ENCODE data around the gene ANO4.
A peak's percentile ranks its signal among the peaks of the same experiment; 100 is the strongest.
"Not testable (repeated sequence)": the region's sequence is repeated elsewhere in the genome, so short reads cannot be mapped to it uniquely, and the experiment has no call there.

ANO4 gene

DNA sequence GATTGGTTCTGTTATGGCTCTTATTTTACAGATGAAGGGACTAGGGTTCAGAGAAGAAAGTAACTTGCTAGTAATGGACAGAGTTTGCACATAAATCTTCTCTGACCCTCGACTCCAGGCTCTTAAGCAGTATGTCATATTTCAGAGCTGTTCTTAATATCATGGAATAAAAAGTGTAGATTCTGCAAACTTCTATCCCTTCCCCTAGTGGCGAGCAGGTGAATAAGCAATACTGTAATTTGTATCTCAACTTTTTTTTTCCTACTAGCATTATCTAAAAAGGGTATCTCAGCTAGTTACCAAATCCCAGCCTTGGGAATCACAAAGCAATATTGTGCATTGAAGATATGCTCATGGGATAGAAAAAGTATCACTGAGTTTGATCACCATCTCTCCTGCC, 83.2 kb downstream of the ANO4 start:
- DNase-seq: no peak

DNA sequence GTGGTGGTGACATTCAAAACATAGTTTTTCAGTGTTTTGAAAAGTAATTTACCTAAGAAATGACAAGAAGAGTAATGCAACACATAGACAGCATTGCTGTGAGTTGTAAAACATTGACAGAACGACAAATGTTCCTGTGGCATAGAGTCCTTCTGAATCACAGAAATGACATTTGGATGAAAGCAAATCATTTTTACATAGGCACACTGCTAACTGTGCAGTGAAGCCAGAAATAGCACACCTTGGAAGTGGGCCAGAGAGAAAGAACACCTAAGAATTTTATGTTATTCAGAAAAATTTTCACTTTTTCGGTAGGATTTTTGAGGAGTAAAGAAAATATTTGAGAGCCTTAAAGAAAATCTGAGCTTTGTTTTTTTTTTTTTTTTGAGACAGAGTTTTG, 100.6 kb downstream of the ANO4 start:
- DNase-seq: no peak

DNA sequence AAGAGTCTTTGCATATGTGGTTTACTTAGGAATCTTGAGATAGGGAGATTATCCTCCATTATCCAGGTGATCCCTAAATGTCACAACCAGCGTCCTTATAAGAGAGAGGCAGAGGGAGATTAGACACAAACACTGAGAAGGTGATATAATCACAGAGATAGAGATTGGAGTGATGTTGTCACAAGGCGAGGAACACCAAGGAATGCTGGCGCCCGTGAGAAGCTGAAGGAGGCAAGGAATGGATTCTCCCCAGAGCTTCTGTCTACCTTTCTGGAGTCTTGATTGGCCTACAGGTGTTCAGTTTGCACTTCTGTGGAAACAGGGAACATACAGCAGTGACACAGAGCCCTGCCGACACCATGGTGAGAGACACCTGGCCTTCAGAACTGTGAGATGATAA, 101.6 kb downstream of the ANO4 start:
- DNase-seq: no peak

DNA sequence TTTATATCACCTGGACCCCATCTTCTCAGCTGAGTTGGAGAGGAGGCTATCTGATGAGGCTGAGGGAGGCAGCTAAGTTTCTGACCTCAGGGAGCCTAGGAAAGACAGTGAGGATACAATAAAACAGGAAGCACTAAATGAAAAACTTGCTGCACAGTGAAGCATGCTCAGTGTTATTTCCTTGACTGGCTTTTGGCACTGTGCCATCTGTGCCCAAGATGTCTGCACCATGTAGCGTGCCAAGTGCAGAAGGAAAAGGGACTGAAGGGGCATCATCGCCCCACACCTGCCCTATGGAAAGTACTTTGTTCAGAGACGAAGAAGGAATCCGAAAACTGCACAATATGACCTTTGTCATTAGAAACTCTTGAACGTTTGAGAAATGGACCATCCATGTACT, 102.7 kb downstream of the ANO4 start:
- DNase-seq: no peak

DNA sequence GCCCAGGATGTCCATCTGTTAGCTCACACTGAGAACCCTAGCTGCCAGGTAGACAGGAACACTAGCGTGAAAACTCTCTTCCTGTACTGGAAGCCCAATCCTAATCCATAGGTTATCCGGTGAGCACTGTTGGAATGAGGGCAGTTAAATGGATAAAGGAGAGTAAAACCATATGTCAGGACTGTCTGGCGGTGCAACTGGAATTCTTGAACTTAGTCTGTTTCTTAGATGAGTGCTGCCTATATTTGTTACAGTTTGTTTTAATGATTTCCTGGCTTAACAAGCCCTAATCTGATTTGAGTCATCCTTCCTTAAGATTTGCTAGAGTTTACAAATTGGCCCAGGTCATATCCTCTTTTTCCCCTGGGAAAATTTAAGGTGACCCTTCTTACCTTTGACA, 104.7 kb downstream of the ANO4 start:
- no peak for DNase-seq

DNA sequence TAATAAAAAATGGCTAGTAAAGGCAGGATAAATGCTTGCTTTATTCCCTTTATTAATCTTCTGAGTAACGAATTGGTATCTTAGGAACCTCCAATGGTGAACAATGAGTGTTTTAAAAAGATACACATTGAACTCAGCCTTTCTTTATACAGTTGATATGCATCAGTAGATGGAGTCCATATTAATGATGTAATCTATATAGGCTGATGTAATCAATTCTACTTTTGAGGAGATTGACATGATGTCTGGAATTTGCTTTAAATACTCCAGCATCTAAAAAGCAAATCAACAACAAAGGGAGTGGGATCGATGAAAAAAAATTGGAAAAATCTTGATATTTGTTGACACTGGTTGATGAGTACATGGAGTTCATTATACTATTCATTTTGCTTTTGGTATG, 106.2 kb downstream of the ANO4 start:
- no peak for DNase-seq

DNA sequence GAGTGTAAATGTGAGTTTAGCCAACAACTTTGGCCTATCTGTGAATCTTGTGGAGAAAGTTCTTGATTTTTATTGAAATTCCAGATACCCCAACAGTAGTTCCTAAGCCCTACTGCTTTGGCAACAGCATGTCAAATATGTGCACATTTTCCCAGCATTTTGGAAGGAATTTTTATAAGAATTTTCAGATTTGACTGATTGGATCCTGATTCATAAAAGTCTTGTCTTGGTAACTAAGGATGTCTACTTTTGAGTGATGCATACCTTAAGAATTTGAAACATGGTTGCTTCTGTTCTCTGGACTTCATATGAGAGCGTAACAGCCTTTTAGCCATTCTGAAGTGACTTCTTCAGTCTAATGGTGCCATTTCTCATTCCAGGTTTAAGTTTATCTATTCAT, 106.7 kb downstream of the ANO4 start:
- no peak for DNase-seq

DNA sequence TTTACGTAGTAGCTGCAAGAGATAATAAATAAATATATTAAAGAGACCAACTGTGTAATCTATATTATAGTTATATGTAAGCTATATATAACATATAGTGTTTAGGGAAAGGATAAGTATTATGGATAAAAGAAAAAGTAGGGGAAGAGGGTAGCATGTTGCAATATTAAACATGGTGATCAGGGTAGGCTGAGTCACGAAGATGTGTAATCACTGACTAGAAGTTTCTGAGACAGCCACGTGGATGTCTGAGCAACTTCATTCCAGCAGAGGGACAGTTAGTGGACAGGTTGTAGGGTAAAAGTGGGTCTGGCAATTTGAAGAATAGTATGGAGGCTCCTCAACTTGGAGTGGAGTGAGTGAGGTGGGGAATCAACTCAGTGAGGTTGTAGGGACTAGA, 109.7 kb downstream of the ANO4 start:
- no peak for DNase-seq

DNA sequence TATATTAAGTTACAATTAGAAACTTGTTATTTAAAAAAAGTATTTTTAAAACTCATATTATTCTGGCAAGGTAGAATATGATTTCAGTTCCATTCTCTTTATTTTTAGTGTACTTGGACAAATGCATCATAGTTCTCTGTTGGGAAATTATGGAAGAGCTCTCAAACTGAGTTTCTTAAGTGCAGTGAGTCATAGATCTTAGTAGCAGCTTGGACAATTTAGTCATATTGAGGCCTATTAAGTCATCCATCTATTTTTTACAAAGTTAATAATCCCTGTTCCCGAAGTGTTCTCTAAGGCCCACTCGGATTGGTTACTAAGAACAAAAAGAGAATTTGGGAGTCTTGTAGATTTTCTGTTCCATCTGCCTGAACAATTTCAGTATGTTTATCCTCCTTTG, 113.9 kb downstream of the ANO4 start:
- DNase-seq: no peak

DNA sequence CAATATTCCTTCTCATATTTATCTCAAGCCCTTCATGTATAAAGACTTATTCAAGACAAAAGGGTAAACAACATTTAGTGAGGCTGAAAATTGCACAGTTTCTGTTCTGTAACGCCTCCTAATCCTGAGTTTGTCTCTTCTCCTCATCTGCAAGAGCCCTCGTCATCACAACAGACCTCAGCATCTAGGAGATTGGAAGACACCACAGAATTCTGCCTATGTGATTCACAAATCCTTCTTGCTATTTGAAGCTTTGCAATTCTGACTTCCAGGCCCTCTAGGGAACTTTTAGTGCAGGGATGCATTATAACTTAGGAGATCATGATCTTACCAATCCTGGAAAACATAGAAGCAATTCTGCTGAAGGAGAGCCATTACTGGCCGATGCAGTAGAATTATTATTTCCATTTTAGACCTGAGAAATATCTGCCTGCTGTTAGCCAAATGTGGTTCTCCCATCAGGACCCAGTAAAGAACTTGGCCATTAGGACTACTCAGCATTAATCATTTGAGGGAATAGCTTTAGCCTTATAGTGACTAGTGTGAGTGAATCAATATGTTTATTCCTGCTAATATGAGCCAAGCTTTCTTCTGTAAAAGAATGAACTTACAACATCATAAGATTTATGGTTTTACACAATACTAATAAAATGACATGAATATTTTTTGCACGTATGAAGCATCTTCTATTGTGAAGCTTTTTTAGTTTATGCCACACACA, 119.5 kb downstream of the ANO4 start:
- DNase-seq: no peak

DNA sequence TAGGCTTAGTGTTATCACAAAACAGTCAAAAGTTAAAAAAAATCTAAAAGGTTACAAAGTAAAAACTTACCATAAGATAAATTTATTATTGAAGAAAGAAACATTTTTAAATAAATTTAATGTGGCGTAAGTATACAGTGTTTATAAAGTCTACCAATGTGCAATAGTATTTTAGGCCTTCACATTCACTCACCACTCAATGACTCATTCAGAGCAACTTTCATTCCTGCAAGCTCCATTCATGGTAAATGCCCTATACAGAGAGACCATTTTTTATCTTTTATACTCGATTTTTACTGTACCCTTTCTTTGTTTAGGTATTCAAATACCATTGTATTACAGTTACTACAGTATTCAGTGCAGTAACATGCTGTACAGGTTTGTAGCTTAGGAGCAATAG, 124.5 kb downstream of the ANO4 start:
- no peak for DNase-seq

DNA sequence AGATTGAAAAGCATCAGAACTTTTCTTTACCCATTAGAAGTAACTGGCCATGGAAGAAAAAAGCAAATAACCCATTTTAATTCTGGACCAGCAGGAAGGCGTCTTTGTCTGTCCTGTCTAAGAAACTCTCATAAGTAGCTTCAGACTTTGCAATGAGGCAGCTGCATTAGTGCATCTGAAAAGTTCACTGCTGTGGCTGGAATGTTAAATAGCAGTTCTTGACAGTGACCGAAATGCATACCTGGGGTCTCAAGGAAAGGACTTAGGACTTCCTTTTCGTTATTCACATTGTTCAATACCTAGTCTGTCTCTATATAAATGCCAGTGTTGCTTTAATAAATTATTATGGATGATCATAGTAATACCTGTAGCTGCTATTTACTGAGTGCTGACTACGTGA, 125.9 kb downstream of the ANO4 start:
- DNase-seq: no peak

DNA sequence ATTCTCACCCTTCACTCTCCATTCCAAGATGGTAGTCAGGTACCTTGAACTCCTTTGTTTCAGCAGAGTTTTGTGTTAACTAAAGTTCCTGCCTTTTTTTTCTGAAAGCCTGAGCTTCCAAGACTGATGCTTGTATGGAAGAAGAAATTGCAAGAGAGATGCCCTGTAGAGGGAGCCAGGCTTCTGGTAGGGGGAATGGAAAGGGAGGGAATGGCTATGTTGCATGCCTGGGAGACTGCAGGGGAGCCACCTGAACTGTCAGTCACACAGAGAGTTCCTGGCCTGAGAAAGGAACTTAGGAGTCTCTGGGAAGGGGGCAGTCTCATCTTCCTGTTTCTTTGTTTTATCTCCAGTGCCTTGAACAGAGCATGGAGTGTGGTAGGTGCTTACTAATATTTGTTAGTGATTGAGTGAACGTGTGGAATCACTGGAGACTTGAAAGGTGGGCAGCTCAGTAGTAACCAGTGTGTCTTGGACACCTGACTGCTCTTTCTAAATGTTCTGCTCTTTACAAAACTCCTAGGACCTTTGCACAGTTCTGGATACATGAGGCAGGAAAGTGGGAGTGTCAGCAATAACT, 132.2 kb downstream of the ANO4 start:
- peak; percentile 2 for DNase-seq

DNA sequence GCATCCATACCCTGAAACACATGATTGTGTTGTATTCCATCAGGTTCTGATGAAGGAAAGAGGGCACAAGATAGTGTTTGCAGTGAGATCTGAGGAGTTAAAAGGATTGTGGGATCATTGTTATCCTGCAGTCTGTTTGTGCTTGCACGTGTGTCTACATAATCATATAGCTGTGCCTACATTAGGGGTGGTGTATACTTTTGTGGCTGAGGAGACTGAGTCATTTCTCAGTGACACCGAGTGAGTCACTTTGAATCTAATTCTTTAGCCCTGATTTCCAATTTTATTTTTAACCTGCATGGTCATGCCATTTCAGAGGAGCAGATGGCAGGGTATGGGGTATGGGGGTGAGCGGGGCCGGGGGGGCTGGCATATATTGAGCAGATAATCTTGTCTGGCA, 133.2 kb downstream of the ANO4 start:
- DNase-seq: no peak

DNA sequence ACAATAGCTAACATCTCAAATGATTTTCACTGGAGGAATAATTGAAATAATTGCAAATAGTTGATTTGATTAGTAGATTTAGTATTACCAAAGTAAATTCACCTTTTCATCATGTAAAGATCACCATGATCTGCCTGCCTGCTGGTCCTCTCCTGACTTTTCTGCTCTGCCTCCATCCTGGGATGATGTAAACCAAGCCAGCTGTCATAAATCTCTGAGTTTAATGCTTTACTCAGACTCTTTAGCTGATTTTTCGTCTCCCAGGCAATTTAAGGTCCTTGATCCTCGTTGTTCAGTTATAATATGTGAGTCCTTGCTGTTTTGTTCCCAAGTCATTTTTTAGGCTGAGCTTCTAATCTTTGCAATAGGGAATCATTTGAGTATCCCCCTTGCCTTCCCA, 138.0 kb downstream of the ANO4 start:
- DNase-seq: no peak

DNA sequence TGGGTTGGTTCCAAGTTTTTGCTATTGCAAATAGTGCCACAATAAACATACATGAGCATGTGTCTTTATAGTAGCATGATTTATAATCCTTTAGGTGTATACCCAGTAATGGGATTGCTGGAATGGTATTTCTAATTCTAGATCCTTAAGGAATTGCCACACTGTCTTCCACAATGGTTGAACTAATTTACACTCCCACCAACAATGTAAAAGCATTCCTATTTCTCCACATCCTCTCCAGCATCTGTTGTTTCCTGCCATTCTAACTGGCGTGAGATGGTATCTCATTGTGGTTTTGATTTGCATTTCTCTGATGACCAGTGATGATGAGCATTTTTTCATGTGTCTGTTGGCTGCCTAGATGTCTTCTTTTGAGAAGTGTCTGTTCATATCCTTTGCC, 139.0 kb downstream of the ANO4 start:
- DNase-seq: not testable (repeated sequence)

DNA sequence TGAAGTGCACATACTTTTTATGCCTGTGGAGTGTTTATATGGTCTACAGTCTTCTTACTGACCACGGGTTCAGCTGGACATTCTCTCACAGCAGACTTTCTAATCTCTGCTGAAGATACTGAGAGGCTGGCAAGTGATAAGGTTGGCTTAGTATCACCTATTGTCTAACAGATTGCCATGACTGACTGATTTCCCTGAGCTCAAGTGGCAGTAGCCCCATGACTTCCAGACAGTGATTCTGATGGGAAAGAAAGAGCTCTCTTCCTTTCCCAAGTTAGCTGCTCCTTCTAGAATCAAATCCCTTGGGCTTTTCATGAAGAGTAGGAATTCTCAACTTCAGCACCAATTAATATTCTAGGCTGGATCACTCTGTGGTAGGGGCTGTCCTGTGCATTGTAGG, 141.4 kb downstream of the ANO4 start:
- no peak for DNase-seq

DNA sequence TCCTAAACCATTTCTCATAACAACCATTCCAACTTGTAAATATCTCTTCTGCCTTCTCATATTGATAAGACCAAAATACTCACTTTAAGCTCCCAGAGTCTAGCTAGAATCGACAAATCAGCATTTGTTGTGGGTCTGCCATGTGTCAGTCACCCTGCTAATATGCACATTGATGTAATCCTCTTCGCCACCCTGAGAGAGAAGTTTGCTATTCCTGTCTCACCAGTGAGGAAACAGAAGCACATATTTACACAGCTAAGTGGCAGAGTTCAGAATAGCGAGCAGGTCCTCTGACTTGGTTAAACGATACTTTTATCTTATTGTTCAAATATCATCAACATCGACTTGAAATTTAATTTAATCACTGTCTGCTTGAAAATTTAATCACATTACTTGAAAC, 142.1 kb downstream of the ANO4 start:
- no peak for DNase-seq

DNA sequence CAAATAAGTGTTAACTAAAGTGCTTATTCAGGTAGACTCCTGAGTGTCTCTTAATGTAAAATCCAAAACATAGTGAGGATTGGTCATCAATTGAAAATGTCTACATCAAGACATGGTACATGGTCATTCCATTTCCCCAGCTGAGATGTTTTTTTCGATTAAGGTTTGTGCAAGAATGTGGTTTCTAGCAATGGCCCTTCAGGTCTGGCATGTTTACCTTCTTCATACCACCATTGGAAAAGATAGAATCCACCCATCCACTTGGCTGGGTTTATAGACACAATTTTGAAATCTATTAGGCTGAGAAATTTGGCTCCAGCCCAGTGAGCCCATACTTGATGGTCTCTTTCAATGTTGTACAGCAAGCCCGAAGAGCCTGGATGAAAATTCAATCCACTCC, 145.9 kb downstream of the ANO4 start:
- DNase-seq: no peak

DNA sequence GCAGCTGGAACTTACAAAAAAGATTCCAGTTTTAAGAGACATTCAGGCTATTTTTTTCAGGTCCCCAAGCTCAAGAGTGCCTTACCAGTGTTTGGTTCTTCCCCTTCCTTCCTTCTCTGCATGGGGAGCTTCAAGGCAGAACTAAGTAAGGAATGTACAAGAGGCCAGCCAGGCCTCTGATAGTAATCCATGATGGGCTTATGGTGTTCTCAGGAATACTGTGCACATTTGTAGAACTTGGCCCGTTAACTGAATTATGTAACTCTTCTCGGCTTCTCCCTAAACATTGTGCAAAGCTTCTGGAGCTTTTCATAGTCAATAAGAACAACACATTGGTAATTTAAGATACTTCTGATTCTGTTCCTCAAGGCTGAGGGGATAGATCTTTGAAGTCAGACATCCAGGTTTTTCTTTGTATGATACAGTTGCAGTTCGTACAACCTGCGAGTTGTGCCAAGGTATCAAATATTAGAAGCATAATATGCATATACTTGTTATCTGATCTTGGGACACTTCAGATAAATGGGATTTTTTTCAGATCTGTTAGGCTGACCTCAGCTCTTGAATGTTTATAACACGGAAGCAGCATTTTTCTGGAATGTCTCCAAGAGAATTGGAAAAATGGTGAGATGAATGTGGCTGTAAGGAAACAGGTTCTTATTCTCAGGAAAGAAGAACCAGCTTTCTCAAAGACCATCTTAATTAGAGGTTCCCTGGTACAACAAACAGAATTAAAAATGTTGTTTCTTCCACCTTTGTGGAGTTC, 148.6 kb downstream of the ANO4 start:
- DNase-seq: no peak

DNA sequence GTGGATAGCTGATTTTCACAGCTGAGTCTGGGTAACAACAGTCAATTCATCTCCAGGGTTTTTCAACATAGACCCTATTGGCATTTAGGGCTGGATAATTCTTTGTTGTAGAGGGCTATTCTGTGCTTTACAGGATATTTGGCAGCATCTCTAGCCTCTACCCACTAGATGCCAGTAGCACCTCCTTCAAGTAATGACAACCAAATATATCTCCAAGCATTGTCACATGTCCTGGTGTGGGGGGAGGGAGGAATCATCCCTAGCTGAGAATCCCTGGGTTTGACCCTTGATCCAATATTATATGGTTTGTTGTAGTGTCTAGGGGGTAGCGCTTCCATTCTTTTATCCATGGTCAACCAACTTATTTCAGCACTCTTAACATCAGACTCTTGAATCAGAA, 157.2 kb downstream of the ANO4 start:
- DNase-seq: no peak

DNA sequence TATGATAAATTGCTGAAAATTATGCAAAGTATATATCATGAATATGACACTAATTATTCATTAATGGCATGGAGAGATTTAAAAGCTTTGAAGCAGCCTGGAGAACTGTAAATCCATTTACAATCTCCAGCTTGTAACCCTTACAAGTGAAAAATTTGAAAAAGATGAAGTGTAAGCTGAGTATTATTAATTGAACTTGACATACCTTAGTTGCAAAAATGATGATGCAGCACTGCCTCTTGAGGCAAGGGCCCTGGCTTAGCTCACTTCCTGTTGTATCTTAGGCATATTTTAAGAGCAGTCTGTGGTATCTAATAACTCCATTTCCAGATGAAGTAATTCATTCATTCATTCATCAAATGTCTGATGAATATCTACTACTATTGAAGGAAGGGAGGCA, 158.6 kb downstream of the ANO4 start:
- DNase-seq: no peak

DNA sequence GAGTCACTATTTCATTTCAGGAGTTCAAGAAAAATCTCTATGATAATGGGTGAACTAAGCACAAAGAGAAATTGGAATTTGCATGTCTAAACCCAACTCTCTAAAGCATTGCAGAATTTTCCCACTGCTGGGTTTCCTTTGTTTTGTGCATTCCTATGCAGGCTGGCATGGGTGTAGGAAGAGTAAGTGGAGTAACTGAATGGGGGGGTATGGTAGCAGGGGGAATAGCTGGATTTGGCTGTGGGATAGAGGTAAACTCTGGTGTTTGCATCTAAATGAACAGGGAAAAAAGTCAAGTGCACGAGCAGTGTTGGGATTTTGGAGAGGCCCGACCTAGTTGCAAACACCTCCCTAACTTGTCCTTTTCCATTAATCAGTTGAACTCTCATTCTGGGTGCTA, 159.1 kb downstream of the ANO4 start:
- no peak for DNase-seq

DNA sequence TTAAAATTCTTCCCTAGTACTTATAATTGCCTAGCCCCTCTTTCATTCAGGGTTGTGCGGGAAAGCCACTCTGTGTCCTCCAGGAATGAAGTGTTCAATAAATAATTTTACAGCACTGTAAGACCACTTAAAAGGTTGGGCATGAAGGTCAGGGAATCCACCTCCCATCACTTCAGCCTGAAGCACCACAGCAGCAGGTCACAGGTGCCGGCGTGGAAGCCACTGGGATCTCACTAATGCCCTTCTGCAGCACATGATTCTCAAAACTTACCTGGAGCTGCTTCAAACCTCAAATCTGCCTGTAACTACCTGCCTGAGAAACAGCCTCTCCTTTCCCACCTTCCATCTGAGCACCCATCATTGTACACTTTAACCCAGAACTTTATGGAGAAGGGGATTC, 159.5 kb downstream of the ANO4 start:
- DNase-seq: no peak

DNA sequence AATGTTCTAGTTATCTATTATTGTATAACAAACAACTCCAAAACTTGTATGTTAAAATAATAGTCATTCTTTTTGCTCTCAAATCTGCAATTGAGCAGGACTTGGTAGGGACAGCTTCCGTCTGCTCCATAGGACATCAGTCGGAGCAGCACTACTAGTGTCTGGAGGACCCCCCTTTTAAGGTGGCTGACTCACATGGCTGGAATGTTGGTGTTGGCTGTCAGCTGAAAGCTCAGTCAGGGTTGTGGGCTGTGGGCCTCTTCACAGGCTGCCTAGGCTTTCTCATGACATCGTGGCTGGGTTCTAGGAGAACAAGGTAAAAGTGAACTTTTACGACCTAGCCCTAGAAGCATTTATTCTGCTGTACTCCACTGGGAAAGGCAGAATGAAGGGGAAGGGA, 160.6 kb downstream of the ANO4 start:
- no peak for DNase-seq

Data from OCI-M1 (cell line).